HCT116 (cell line): ENCODE data around the gene SEZ6. TPM values are rescaled to one million over a fixed set of nuclear protein-coding genes. Genes with fewer than 3 reads are reported as not detected.

Experiments used
- ATAC-seq: fragments of 200-7000 bp; cut with Tn5 transposase; 2 replicates; pipeline ENCODE4 v1.9.1; 2020; ENCODE audit warnings: mild to moderate bottlenecking, moderate library complexity
- BruUV-seq: library from RNA; stranded (reverse); fragments of 400-500 nt; replicated peaks from 2 replicates; lab custom pipeline; 2021; lab: Mats Ljungman, UMichigan
- CTCF ChIA-PET: fragments of 300-600 bp; sonication (Branson Sonifier 250); formaldehyde crosslinking; loops from one replicate; lab custom pipeline; 2021; ENCODE audit warnings: antibody characterized with exemption; lab: Charles Lee
- POLR2A ChIA-PET: fragments of 300-600, 350-600 bp; sonication (Branson Sonifier 250); formaldehyde crosslinking; loops from one replicate; lab custom pipeline; 2021; ENCODE audit warnings: antibody characterized with exemption; lab: Charles Lee
- RAD21 ChIA-PET, 2 experiments: fragments of 300-600 bp; sonication (Branson Sonifier 250); formaldehyde crosslinking; loops; one replicate each; lab custom pipeline; 2023; ENCODE audit warnings: low total read pairs in 2 of 2; ENCODE audit not compliant: uncharacterized antibody in 2 of 2, unreplicated experiment in 2 of 2, low non-redundant PET in 1 of 2; lab: Charles Lee
- DNase-seq: peaks from one replicate; pipeline ENCODE4 v3.0.0-alpha.2; 2010; ENCODE audit warnings: low read depth, low spot score
- H2AFZ ChIP-seq: fragments of 200-600 bp; shearing (Covaris generic), sonication (generic); 2 replicates; pipeline ENCODE4 v1.6.1; 2017; ENCODE audit warnings: low read depth, mixed run types, mixed read lengths, antibody characterized with exemption, low read length; ENCODE audit not compliant: poor library complexity, severe bottlenecking
- H3K27ac ChIP-seq: 2 replicates; pipeline ENCODE4 v1.5.1; 2012; ENCODE audit warnings: low read depth, low read length
- H3K27me3 ChIP-seq: fragments of 200-600 bp; sonication (generic); 2 replicates; pipeline ENCODE4 v1.6.1; 2016; ENCODE audit warnings: mixed run types, low read length, mixed read lengths; ENCODE audit not compliant: insufficient read depth
- H3K36me3 ChIP-seq, 2 experiments: fragments of 200-500 bp in 1 of 2; fragments of 200-600 bp in 1 of 2; sonication (Bioruptor generic) in 1 of 2; sonication (generic) in 1 of 2; 2 replicates each; pipeline versions ENCODE4 v1.5.1 to v1.6.1; 2014 to 2016; ENCODE audit warnings: low read length in 2 of 2, inconsistent platforms in 1 of 2, mixed read lengths in 1 of 2, mixed run types in 1 of 2; ENCODE audit not compliant: insufficient read depth in 2 of 2, control insufficient read depth in 1 of 2
- H3K4me1 ChIP-seq, 2 experiments: fragments of 200-600 bp in 1 of 2; sonication (generic) in 1 of 2; 2 replicates each; pipeline versions ENCODE4 v1.5.1 to v1.6.1; 2012 to 2017; ENCODE audit warnings: low read length in 2 of 2, inconsistent platforms in 1 of 2, mild to moderate bottlenecking in 1 of 2, mixed read lengths in 1 of 2, mixed run types in 1 of 2, moderate library complexity in 1 of 2; ENCODE audit not compliant: insufficient read depth in 2 of 2, control insufficient read depth in 1 of 2
- H3K4me2 ChIP-seq: fragments of 200-600 bp; sonication (generic); 2 replicates; pipeline ENCODE4 v1.6.1; 2017; ENCODE audit warnings: mixed run types, low read length, mixed read lengths
- H3K4me3 ChIP-seq, 2 experiments: fragments of 200-600 bp in 1 of 2; sonication (generic) in 1 of 2; replicated peaks in 1 of 2; 2 replicates each; pipeline ENCODE4 v1.5.1; 2011 to 2016; ENCODE audit warnings: low read length in 2 of 2, control low read depth in 1 of 2, low read depth in 1 of 2, mild to moderate bottlenecking in 1 of 2, mixed read lengths in 1 of 2, mixed run types in 1 of 2
- H3K79me2 ChIP-seq: fragments of 200-600 bp; sonication (generic); 2 replicates; pipeline ENCODE4 v1.6.1; 2017; ENCODE audit warnings: mild to moderate bottlenecking, mixed run types, low read length, moderate library complexity, mixed read lengths; ENCODE audit not compliant: insufficient read depth
- H3K9ac ChIP-seq: fragments of 200-600 bp; sonication (generic); 2 replicates; pipeline ENCODE4 v1.6.1; 2016; ENCODE audit warnings: low read length, mixed read lengths
- H3K9me2 ChIP-seq: fragments of 200-600 bp; sonication (generic), shearing (Covaris generic); 2 replicates; pipeline ENCODE4 v1.6.1; 2017; ENCODE audit warnings: mixed run types, mild to moderate bottlenecking, moderate library complexity; ENCODE audit not compliant: insufficient read depth
- H3K9me3 ChIP-seq, 2 experiments: fragments of 200-500 bp in 1 of 2; fragments of 200-600 bp in 1 of 2; sonication (Bioruptor generic) in 1 of 2; sonication (generic) in 1 of 2; 2 replicates each; pipeline ENCODE4 v1.6.1; 2014 to 2017; ENCODE audit warnings: low read length in 2 of 2, mixed read lengths in 2 of 2, inconsistent platforms in 1 of 2, low read depth in 1 of 2, mild to moderate bottlenecking in 1 of 2, mixed run types in 1 of 2, moderate library complexity in 1 of 2; ENCODE audit not compliant: control insufficient read depth in 1 of 2, insufficient read depth in 1 of 2
- H4K20me1 ChIP-seq: fragments of 200-600 bp; sonication (generic), shearing (Covaris generic); 2 replicates; pipeline ENCODE4 v1.6.1; 2017; ENCODE audit warnings: mixed run types, mild to moderate bottlenecking, moderate library complexity; ENCODE audit not compliant: insufficient read depth
- CEBPB ChIP-seq: IDR thresholded peaks from 2 replicates; pipeline ENCODE4 v1.6.1; 2012; ENCODE audit warnings: low read depth
- CTCF ChIP-seq, 3 experiments: fragments of 200-600 bp in 1 of 3; sonication (generic) in 1 of 3; IDR thresholded peaks in 2 of 3; conservative IDR thresholded peaks in 1 of 3; 2 replicates each; pipeline ENCODE4 v1.5.1; 2012 to 2017; ENCODE audit warnings: low read depth in 2 of 3, low read length in 2 of 3, antibody characterized with exemption in 1 of 3, borderline replicate concordance in 1 of 3, control low read depth in 1 of 3, mild to moderate bottlenecking in 1 of 3, mixed read lengths in 1 of 3, mixed run types in 1 of 3, moderate library complexity in 1 of 3; ENCODE audit not compliant: insufficient read depth in 1 of 3
- EGR1 ChIP-seq: IDR thresholded peaks from 2 replicates; pipeline ENCODE4 v1.6.1; 2012; ENCODE audit warnings: low read depth
- ELF1 ChIP-seq: IDR thresholded peaks from 2 replicates; pipeline ENCODE4 v1.6.1; 2012; ENCODE audit warnings: low read depth, borderline replicate concordance
- EZH2 ChIP-seq: fragments of 200-600 bp; sonication (generic); IDR thresholded peaks from 2 replicates; pipeline ENCODE4 v1.6.1; 2017; ENCODE audit warnings: antibody characterized with exemption, mixed run types
- FOSL1 ChIP-seq: IDR thresholded peaks from 2 replicates; pipeline ENCODE4 v1.6.1; 2012; ENCODE audit warnings: low read depth
- JUND ChIP-seq: IDR thresholded peaks from 2 replicates; pipeline ENCODE4 v1.6.1; 2012
- MAX ChIP-seq: IDR thresholded peaks from 2 replicates; pipeline ENCODE4 v1.6.1; 2012
- POLR2A ChIP-seq: IDR thresholded peaks from 2 replicates; pipeline ENCODE4 v1.7.0; 2011; ENCODE audit warnings: borderline replicate concordance; ENCODE audit not compliant: insufficient read depth, insufficient read length; ENCODE audit errors: extremely low read depth
- POLR2AphosphoS5 ChIP-seq: IDR thresholded peaks from 2 replicates; pipeline ENCODE4 v1.6.1; 2011; ENCODE audit warnings: mild to moderate bottlenecking, low read depth, low read length, moderate library complexity
- RAD21 ChIP-seq: IDR thresholded peaks from 2 replicates; pipeline ENCODE4 v1.6.1; 2012; ENCODE audit warnings: low read depth, mild to moderate bottlenecking
- REST ChIP-seq: IDR thresholded peaks from 2 replicates; pipeline ENCODE4 v1.6.1; 2012; ENCODE audit warnings: low read depth
- SIN3A ChIP-seq: IDR thresholded peaks from 2 replicates; pipeline ENCODE4 v1.6.1; 2012; ENCODE audit warnings: low read depth
- SP1 ChIP-seq: IDR thresholded peaks from 2 replicates; pipeline ENCODE4 v1.6.1; 2012; ENCODE audit warnings: low read depth
- SRF ChIP-seq: IDR thresholded peaks from 2 replicates; pipeline ENCODE4 v1.6.1; 2012; ENCODE audit warnings: low read depth
- TCF7L2 ChIP-seq: IDR thresholded peaks from 2 replicates; pipeline ENCODE4 v1.7.0; 2011; ENCODE audit warnings: borderline replicate concordance, inconsistent platforms; ENCODE audit not compliant: insufficient read depth, insufficient read length; ENCODE audit errors: extremely low read depth
- YY1 ChIP-seq: IDR thresholded peaks from 2 replicates; pipeline ENCODE4 v1.6.1; 2011; ENCODE audit warnings: low read length, low read depth, moderate library complexity, mild to moderate bottlenecking; ENCODE audit not compliant: insufficient replicate concordance; ENCODE audit errors: extremely low read depth
- ZBTB33 ChIP-seq: IDR thresholded peaks from 2 replicates; pipeline ENCODE4 v1.6.1; 2011; ENCODE audit warnings: mild to moderate bottlenecking, low read length, moderate library complexity; ENCODE audit not compliant: insufficient replicate concordance; ENCODE audit errors: extremely low read depth
- ZFX ChIP-seq: fragments of 450-650 bp; IDR thresholded peaks from 2 replicates; pipeline ENCODE4 v1.6.1; 2017
- ZNF274 ChIP-seq: fragments of 200-500 bp; sonication (Bioruptor generic); IDR thresholded peaks from 2 replicates; pipeline ENCODE4 v1.6.1; 2014; ENCODE audit warnings: mild to moderate bottlenecking, low read depth, low read length, inconsistent platforms
- intact Hi-C: fragments of 100-400 bp; cut with micrococcal nuclease; formaldehyde crosslinking; loops from 2 replicates; pipeline ENCODE4 v1.10.0; 2022
- total RNA-seq: library from RNA; stranded (reverse); gene quantifications from one replicate; pipeline ENCODE4 v1.2.1, GENCODE V29; 2021; ENCODE audit not compliant: unreplicated experiment

The SEZ6 gene
- total RNA-seq, 1 experiment from 2014 or later: 0.22 TPM

- Histone ChIP-seq H3K79me2 (peaks cover 10% of the 10 kb centered on the region), H4K20me1 (no peaks in the 10 kb centered on the region), H2AFZ (no peak overlapping the region), H3K27ac (no peak overlapping the region), H3K4me1 (peaks cover 7 to 16% of the 10 kb centered on the region in 2 experiments; a peak in 3 of 4 replicates), H3K4me2 (no peak overlapping the region), H3K4me3 (no peak overlapping the region), H3K27me3 (no peaks in the 10 kb centered on the region), H3K9me3 (no peaks in the 10 kb centered on the region), H3K36me3 (no peaks in the 10 kb centered on the region), H3K9ac (no peak overlapping the region), H3K9me2 (no peaks in the 10 kb centered on the region)
- DNase-seq: no peak
- intact Hi-C loops: no loop called here
- no peak for TF ChIP-seq YY1
- no peak for TF ChIP-seq POLR2A
- TF ChIP-seq ZFX: no peak
- no peak for TF ChIP-seq POLR2AphosphoS5
- TF ChIP-seq SP1: no peak
- TF ChIP-seq CEBPB: no peak
- no peak for TF ChIP-seq REST
- no peak for TF ChIP-seq CTCF (IDR thresholded peaks at IDR 0.05 in 2 of 3, conservative IDR thresholded peaks at IDR 0.05 in 1 of 3; ENCODE audit: borderline replicate concordance in 1 of 3, insufficient read depth in 1 of 3, low read depth in 2 of 3, low read length in 2 of 3)
- no peak for TF ChIP-seq SRF
- no peak for TF ChIP-seq ELF1
- no peak for TF ChIP-seq SIN3A
- TF ChIP-seq RAD21: no peak
- TF ChIP-seq EGR1: no peak
- no peak for TF ChIP-seq JUND
- TF ChIP-seq ZBTB33: no peak
- no peak for TF ChIP-seq MAX
- TF ChIP-seq FOSL1: no peak
- no peak for TF ChIP-seq EZH2
- no peak for TF ChIP-seq TCF7L2
- no peak for TF ChIP-seq ZNF274
- RAD21 ChIA-PET: no interaction called here
- POLR2A ChIA-PET: no interaction called here
- CTCF ChIA-PET: interaction anchor here (4.0 kb wide), 1 partner anchor 9 kb away, joined by 68 read pairs; no protein-coding TSS in a partner anchor
- no TSS peak for BruUV-seq
- no peak for ATAC-seq
Observed at GRCh38 chr17:28954886-28955285, 50.9 kb downstream of the SEZ6 start.
